GM23248 (cell line): ENCODE results near the gene FAM32A. TPM values are rescaled to one million over a fixed set of nuclear protein-coding genes. Genes with fewer than 3 reads are reported as not detected.

Source experiments
- DNase-seq: peaks from one replicate; pipeline ENCODE4 v3.0.0-alpha.2; 2015
- H2AFZ ChIP-seq: fragments of 200-600 bp; sonication (generic); 2 replicates; pipeline ENCODE4 v1.6.1; 2016; ENCODE audit warnings: antibody characterized with exemption
- H3F3A ChIP-seq: fragments of 200-600 bp; sonication (generic); 2 replicates; pipeline ENCODE4 v1.6.1; 2016; ENCODE audit warnings: mild to moderate bottlenecking, antibody characterized with exemption, mixed run types; ENCODE audit not compliant: insufficient read depth
- H3K27ac ChIP-seq: fragments of 200-600 bp; sonication (generic); 2 replicates; pipeline ENCODE4 v1.5.1; 2016; ENCODE audit warnings: mild to moderate bottlenecking
- H3K27me3 ChIP-seq: fragments of 200-600 bp; sonication (generic); replicated peaks from 2 replicates; pipeline ENCODE4 v1.6.1; 2016; ENCODE audit warnings: mild to moderate bottlenecking; ENCODE audit not compliant: insufficient read depth
- H3K36me3 ChIP-seq: fragments of 200-600 bp; sonication (generic); 2 replicates; pipeline ENCODE4 v1.6.1; 2016; ENCODE audit warnings: low read depth, mild to moderate bottlenecking
- H3K4me1 ChIP-seq: fragments of 200-600 bp; sonication (generic); 2 replicates; pipeline ENCODE4 v1.6.1; 2016; ENCODE audit warnings: mild to moderate bottlenecking; ENCODE audit not compliant: insufficient read depth
- H3K4me2 ChIP-seq: fragments of 200-600 bp; sonication (generic); one replicate; pipeline ENCODE4 v1.6.1; 2016; ENCODE audit warnings: mild to moderate bottlenecking; ENCODE audit not compliant: unreplicated experiment
- H3K4me3 ChIP-seq: fragments of 200-600 bp; sonication (generic); 2 replicates; pipeline ENCODE4 v1.5.1; 2016; ENCODE audit warnings: mild to moderate bottlenecking
- H3K79me2 ChIP-seq: fragments of 200-600 bp; sonication (generic); 2 replicates; pipeline ENCODE4 v1.6.1; 2016; ENCODE audit warnings: mild to moderate bottlenecking; ENCODE audit not compliant: insufficient read depth
- H3K9ac ChIP-seq: fragments of 200-600 bp; sonication (generic); 2 replicates; pipeline ENCODE4 v1.6.1; 2016; ENCODE audit warnings: mild to moderate bottlenecking
- H3K9me2 ChIP-seq: fragments of 200-600 bp; sonication (generic); 2 replicates; pipeline ENCODE4 v1.6.1; 2016; ENCODE audit warnings: mixed run types, mild to moderate bottlenecking, moderate library complexity; ENCODE audit not compliant: insufficient read depth
- H3K9me3 ChIP-seq: fragments of 200-600 bp; sonication (generic); one replicate; pipeline ENCODE4 v1.6.1; 2017; ENCODE audit warnings: low read depth
- H4K20me1 ChIP-seq: fragments of 200-600 bp; sonication (generic); 2 replicates; pipeline ENCODE4 v1.6.0; 2016; ENCODE audit not compliant: insufficient read depth
- EZH2 ChIP-seq: fragments of 200-600 bp; sonication (generic); IDR thresholded peaks from 2 replicates; pipeline ENCODE4 v1.6.1; 2018; ENCODE audit warnings: antibody characterized with exemption, mild to moderate bottlenecking; ENCODE audit not compliant: insufficient read depth, poor library complexity, severe bottlenecking
- EZH2phosphoT487 ChIP-seq: fragments of 200-600 bp; sonication (generic); IDR thresholded peaks from 2 replicates; pipeline ENCODE4 v1.6.1; 2018; ENCODE audit warnings: antibody characterized with exemption, moderate library complexity, mild to moderate bottlenecking, low read depth; ENCODE audit not compliant: insufficient read depth
- WGBS, 2 experiments: methylation state at CpG; one replicate each; pipeline ENCODE4 v1.1.6; 2015 to 2017; ENCODE audit warnings: low lambda C conversion rate in 2 of 2, low coverage in 1 of 2; ENCODE audit errors: missing lambda C conversion rate in 2 of 2; 5-methylcytosine and 5-hydroxymethylcytosine counted together
- in situ Hi-C: fragments of 300-500 bp; cut with MboI; formaldehyde crosslinking; loops from 2 replicates; pipeline ENCODE4 v1.15.0; 2020
- polyA plus RNA-seq: library from polyadenylated mRNA; unstranded; fragments of >200 nt; fragmentation: Nextera tagmentation; extraction: Ambion mirVana; gene quantifications from 2 replicates; pipeline ENCODE4 v1.2.1, GENCODE V29; 2016
- total RNA-seq: library from RNA; depleted of rRNA; stranded (reverse); fragments of >200 nt; shearing (Covaris generic); gene quantifications from 2 replicates; pipeline ENCODE4 v1.2.3, GENCODE V29; 2014

Gene FAM32A
- total and polyA plus RNA-seq, 2 experiments from 2014 or later: 114 to 126 TPM

DNA sequence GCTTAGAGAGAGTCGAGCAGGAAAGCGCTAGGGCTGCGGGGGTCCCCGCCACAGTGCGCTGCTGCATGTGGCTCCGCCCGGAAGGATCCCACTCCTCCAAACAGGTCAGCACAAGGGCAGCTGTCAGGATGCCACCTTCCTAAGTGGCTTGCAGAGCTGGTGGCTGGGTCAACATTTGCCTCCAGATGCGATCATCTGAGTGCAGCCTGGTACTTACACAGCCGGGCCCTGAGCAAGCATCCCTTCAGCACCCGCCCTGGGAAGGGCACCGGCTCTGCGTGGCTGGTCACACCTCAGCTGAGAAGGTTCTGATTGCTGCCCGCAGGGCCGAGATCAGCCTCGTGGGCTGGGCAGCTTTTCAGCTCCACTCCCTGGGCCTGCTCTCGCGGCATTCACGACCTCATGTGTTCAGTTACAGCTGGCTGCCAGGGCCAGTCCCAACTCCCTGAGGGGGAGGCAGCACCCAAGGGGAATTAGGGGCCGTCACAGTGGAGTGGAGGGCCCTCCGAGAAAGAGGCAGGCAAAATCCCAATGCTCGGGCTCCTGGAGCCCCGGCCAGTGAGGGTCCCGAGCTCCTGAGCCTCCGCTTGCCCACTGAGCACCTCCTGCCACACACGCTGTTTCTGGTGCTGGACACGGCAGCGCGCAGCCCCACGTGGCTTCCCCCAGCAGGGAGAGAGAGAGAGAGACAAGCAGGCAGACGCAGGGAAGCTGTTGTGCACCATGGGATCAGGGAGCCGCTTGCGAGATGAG, 39.3 kb downstream of the FAM32A start:
- in situ Hi-C loops: no loop called here
- Histone ChIP-seq H3K9me2 (no peaks in the 10 kb centered on the region), H3K9ac (no peak overlapping the region), H2AFZ (no peak overlapping the region), H3K79me2 (peaks cover 48% of the 10 kb centered on the region), H3F3A (peaks cover 13% of the 10 kb centered on the region; the same call in 1 of the 2 replicates), H3K4me1 (no peaks in the 10 kb centered on the region), H3K4me3 (no peak overlapping the region), H3K4me2 (no peak overlapping the region), H4K20me1 (peaks cover 7% of the 10 kb centered on the region; the same call in 1 of the 2 replicates), H3K9me3 (peaks cover 7% of the 10 kb centered on the region), H3K27ac (no peak overlapping the region), H3K27me3 (no peaks in the 10 kb centered on the region), H3K36me3 (peaks cover 43% of the 10 kb centered on the region)
- no peak for DNase-seq
- WGBS, 2 experiments: 85 to 91% methylated on average over 17 to 32 of the region's 32 CpGs
- TF ChIP-seq EZH2phosphoT487 (no peak), EZH2 (no peak)

DNA sequence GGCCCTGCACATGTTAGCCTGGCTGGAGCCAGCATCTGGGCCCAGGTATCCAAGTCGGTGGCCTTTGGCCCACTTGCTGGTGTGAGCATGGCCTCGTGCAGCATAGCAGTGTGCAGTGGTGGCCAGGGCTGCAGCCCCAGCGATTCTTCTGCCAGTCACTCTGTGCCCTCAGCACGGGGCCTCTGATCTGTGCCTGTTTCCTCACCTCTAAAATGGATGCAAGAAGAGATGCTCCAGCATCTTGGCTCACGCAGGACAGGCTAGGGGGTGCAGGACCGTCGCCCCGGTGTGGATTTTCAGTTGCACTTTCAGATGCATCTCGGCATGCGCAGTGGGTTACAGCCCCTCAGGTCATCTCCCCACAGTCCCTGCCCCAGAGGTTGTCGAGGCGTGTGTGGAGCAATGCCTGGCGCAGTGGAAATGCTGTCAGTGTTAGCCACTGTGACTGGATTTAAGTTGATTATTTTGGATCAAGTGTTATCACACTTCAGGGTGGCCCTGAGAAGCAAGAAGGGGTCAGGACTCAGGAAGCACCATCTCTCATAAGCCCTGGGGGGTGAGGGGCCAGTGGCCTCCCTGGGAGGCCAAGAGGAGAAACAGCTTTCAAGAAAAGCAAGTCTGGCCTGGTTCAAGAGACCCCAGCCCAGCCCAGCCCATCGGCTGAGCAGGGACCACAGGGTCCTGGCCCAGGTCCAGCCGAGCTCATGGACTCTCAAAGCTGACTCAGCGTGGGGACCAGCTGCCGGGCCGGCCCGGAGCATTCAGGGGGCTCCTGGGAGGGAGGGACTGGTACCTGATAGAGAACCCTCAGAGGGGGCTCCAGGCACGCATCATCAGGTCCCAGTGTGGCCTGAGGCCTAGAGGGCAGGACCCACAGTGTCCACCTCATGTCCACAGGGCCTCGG, 40.3 kb downstream of the FAM32A start:
- H3K4me3 ChIP-seq: no peak overlapping the region
- H3K27me3 ChIP-seq: no peaks in the 10 kb centered on the region
- 78 to 82% methylated on average over 21 of the region's 21 CpGs for WGBS, 2 experiments
- peaks cover 39% of the 10 kb centered on the region for H3K36me3 ChIP-seq
- H3K9me3 ChIP-seq: peaks cover 5% of the 10 kb centered on the region
- H3K9me2 ChIP-seq: no peaks in the 10 kb centered on the region
- no peak overlapping the region for H3K27ac ChIP-seq
- in situ Hi-C loops: no loop called here
- TF ChIP-seq EZH2 (no peak), EZH2phosphoT487 (no peak)
- H3K79me2 ChIP-seq: peaks cover 38% of the 10 kb centered on the region
- no peak overlapping the region for H3K9ac ChIP-seq
- no peaks in the 10 kb centered on the region for H3K4me1 ChIP-seq
- peaks cover 13% of the 10 kb centered on the region; the same call in 1 of the 2 replicates for H3F3A ChIP-seq
- H2AFZ ChIP-seq: no peak overlapping the region
- H4K20me1 ChIP-seq: peaks cover 7% of the 10 kb centered on the region; the same call in 1 of the 2 replicates
- DNase-seq: no peak
- H3K4me2 ChIP-seq: no peak overlapping the region

DNA sequence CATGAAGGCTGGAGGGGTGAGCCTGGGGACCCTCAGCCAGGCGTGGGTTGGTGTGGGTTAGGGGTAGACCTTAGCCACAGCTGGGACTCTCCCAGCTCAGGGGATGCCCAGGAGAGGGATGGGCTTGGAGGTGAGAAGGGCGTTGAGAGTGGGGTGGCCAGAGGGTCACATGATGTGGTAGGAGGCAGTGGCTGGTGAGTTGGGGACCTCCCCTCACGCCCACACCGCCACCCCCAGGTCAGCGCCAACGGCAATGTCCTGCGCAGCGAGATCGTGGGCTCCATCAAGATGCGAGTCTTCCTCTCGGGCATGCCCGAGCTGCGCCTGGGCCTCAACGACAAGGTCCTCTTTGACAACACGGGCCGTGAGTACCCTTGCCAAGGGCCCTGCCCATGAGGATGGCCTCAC, 41.0 kb downstream of the FAM32A start:
- Histone ChIP-seq H3K9me2 (no peaks in the 10 kb centered on the region), H3F3A (peaks cover 7% of the 10 kb centered on the region; the same call in 1 of the 2 replicates), H3K9ac (no peak overlapping the region), H3K27ac (no peak overlapping the region), H4K20me1 (peaks cover 6% of the 10 kb centered on the region; the same call in 1 of the 2 replicates), H3K79me2 (peaks cover 31% of the 10 kb centered on the region), H3K9me3 (no peaks in the 10 kb centered on the region), H2AFZ (no peak overlapping the region), H3K27me3 (no peaks in the 10 kb centered on the region), H3K4me2 (no peak overlapping the region), H3K4me3 (no peak overlapping the region), H3K4me1 (no peaks in the 10 kb centered on the region), H3K36me3 (peaks cover 32% of the 10 kb centered on the region)
- 96 to 100% methylated on average over 8 to 16 of the region's 16 CpGs for WGBS, 2 experiments
- TF ChIP-seq EZH2phosphoT487: no peak
- TF ChIP-seq EZH2: no peak
- in situ Hi-C loops: no loop called here
- DNase-seq: no peak

DNA sequence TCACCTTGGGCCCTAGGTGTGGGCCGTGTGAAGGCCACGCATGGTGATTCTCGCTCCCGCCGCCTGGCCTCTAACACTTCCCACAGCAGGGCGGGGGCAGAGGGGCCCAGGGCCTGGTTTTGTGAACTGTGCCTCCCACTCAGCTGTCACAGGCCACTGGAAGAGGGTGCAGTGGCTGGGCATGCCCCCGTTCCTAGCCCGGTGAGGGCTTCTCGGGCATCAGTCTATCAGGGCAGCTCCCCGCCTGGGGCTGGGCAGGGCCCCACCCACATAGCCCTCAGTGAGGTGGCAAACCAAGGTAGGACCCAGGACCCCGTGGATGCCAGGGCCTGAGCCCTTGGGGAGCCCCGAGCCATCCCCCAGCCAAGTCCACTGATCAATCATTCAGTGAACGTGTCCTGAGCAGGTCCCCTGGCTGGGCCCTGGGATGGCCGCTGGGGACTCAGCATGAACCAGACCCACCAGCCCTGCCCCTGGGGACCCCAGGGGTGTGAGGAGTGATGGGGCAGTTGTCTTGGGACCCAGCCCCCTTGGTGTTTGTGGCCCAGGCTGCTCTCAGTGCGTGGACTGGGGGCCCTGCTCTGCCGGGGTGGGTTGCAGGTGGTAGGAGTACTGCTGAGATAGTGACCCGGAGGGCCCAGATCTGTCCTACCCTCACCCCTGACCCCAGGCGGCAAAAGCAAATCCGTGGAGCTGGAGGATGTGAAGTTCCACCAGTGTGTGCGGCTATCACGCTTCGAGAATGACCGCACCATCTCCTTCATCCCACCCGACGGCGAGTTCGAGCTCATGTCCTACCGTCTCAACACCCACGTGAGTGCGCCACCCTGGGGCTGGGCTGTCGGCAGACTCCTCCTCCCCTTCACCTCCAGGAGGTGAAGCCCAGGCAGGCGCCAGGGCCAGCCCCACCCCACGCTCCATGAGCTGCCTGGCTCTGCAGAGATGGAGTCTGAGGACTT, 41.9 kb downstream of the FAM32A start:
- Histone ChIP-seq H3K4me2 (no peak overlapping the region), H2AFZ (no peak overlapping the region), H3K9me3 (no peaks in the 10 kb centered on the region), H3K4me1 (no peaks in the 10 kb centered on the region), H4K20me1 (no peaks in the 10 kb centered on the region; the same call in 1 of the 2 replicates), H3F3A (no peaks in the 10 kb centered on the region), H3K36me3 (peaks cover 24% of the 10 kb centered on the region; the same call in 1 of the 2 replicates), H3K27ac (no peak overlapping the region), H3K9me2 (no peaks in the 10 kb centered on the region), H3K79me2 (peaks cover 23% of the 10 kb centered on the region), H3K27me3 (no peaks in the 10 kb centered on the region), H3K4me3 (no peak overlapping the region), H3K9ac (no peak overlapping the region)
- TF ChIP-seq EZH2 (no peak), EZH2phosphoT487 (no peak)
- DNase-seq: no peak
- in situ Hi-C loops: no loop called here
- WGBS, 2 experiments: 84 to 90% methylated on average over 24 to 33 of the region's 33 CpGs
